Liver (tissue), 9 donors: ENCODE results near the gene H1-8. TPM values are rescaled to one million over a fixed set of nuclear protein-coding genes. Genes with fewer than 3 reads are reported as not detected.

Experiments
- DNase-seq: peaks from one replicate; pipeline ENCODE4 v3.0.0-alpha.2; 2017; ENCODE audit warnings: low spot score
- H3K27ac ChIP-seq, 2 donors: one replicate each; pipeline ENCODE4 v1.7.0; 2013; ENCODE audit warnings: inconsistent platforms in 2 of 2, low read length in 2 of 2, control low read depth in 1 of 2, low read depth in 1 of 2, mild to moderate bottlenecking in 1 of 2
- H3K27me3 ChIP-seq, 4 donors: one replicate each; pipeline versions ENCODE4 v1.6.1 to v1.7.0; 2013; ENCODE audit warnings: low read length in 3 of 4, inconsistent platforms in 1 of 4, mild to moderate bottlenecking in 1 of 4, moderate library complexity in 1 of 4; ENCODE audit not compliant: control insufficient read depth in 4 of 4, insufficient read depth in 4 of 4
- H3K36me3 ChIP-seq, 4 donors: one replicate each; pipeline versions ENCODE4 v1.6.1 to v1.7.0; 2013; ENCODE audit warnings: low read length in 3 of 4, mild to moderate bottlenecking in 3 of 4, low read depth in 1 of 4, moderate library complexity in 1 of 4; ENCODE audit not compliant: control insufficient read depth in 4 of 4, insufficient read depth in 3 of 4
- H3K4me1 ChIP-seq, 4 donors: one replicate each; pipeline versions ENCODE4 v1.6.1 to v1.7.0; 2013; ENCODE audit warnings: low read length in 3 of 4, mild to moderate bottlenecking in 3 of 4, moderate library complexity in 1 of 4; ENCODE audit not compliant: control insufficient read depth in 4 of 4, insufficient read depth in 4 of 4
- H3K4me3 ChIP-seq, 3 donors: one replicate each; pipeline versions ENCODE4 v1.6.1 to v1.7.0; 2013; ENCODE audit warnings: low read length in 3 of 3, control low read depth in 1 of 3, low read depth in 1 of 3, mild to moderate bottlenecking in 1 of 3
- H3K9ac ChIP-seq, 2 donors: one replicate each; pipeline ENCODE4 v1.7.0; 2013; ENCODE audit warnings: low read length in 2 of 2, mild to moderate bottlenecking in 2 of 2, moderate library complexity in 2 of 2, control low read depth in 1 of 2, low read depth in 1 of 2
- H3K9me3 ChIP-seq, 4 donors: one replicate each; pipeline versions ENCODE4 v1.6.1 to v1.7.0; 2013; ENCODE audit warnings: low read length in 3 of 4; ENCODE audit not compliant: control insufficient read depth in 4 of 4
- EGR1 ChIP-seq, 2 donors: IDR thresholded peaks; 2 replicates each; pipeline ENCODE4 v1.6.1; 2016 to 2018; ENCODE audit warnings: antibody characterized with exemption in 2 of 2, low read depth in 2 of 2
- FOXA1 ChIP-seq: IDR thresholded peaks from 2 replicates; pipeline ENCODE4 v1.6.1; 2016; ENCODE audit warnings: antibody characterized with exemption
- FOXA2 ChIP-seq: IDR thresholded peaks from 2 replicates; pipeline ENCODE4 v1.6.1; 2016; ENCODE audit warnings: antibody characterized with exemption
- GABPA ChIP-seq, 2 donors: IDR thresholded peaks in 1 of 2; conservative IDR thresholded peaks in 1 of 2; 2 replicates each; pipeline ENCODE4 v1.6.1; 2016; ENCODE audit warnings: antibody characterized with exemption in 2 of 2, mild to moderate bottlenecking in 1 of 2, moderate library complexity in 1 of 2
- HNF4A ChIP-seq, 2 donors: conservative IDR thresholded peaks; 2 replicates each; pipeline ENCODE4 v1.6.1; 2016; ENCODE audit warnings: antibody characterized with exemption in 2 of 2, mild to moderate bottlenecking in 2 of 2
- HNF4G ChIP-seq: IDR thresholded peaks from 2 replicates; pipeline ENCODE4 v1.6.1; 2016; ENCODE audit warnings: antibody characterized with exemption
- JUND ChIP-seq, 2 donors: IDR thresholded peaks; 2 replicates each; pipeline ENCODE4 v1.6.1; 2016; ENCODE audit warnings: antibody characterized with exemption in 2 of 2
- NR2F2 ChIP-seq: IDR thresholded peaks from 2 replicates; pipeline ENCODE4 v1.6.1; 2016; ENCODE audit warnings: antibody characterized with exemption
- REST ChIP-seq: IDR thresholded peaks from 2 replicates; pipeline ENCODE4 v1.6.1; 2016; ENCODE audit warnings: antibody characterized with exemption, mild to moderate bottlenecking
- RXRA ChIP-seq, 2 donors: IDR thresholded peaks; 2 replicates each; pipeline ENCODE4 v1.6.1; 2017 to 2018; ENCODE audit warnings: antibody characterized with exemption in 2 of 2, mild to moderate bottlenecking in 1 of 2
- SP1 ChIP-seq: IDR thresholded peaks from 2 replicates; pipeline ENCODE4 v1.6.1; 2018; ENCODE audit warnings: antibody characterized with exemption, mild to moderate bottlenecking
- TAF1 ChIP-seq: conservative IDR thresholded peaks from 2 replicates; pipeline ENCODE4 v1.6.1; 2016; ENCODE audit warnings: antibody characterized with exemption, mild to moderate bottlenecking
- YY1 ChIP-seq: IDR thresholded peaks from 2 replicates; pipeline ENCODE4 v1.6.1; 2016; ENCODE audit warnings: antibody characterized with exemption, mild to moderate bottlenecking
- WGBS: extraction: QIAGEN DNeasy Blood & Tissue Kit; methylation state at CpG from one replicate; pipeline ENCODE4 v1.1.7; 2013; 5-methylcytosine and 5-hydroxymethylcytosine counted together
- polyA plus RNA-seq, 2 donors: library from polyadenylated mRNA; stranded (reverse) in 1 of 2; unstranded in 1 of 2; fragments of 200-250 nt in 1 of 2; fragments of >200 nt in 1 of 2; fragmentation: Nextera tagmentation in 1 of 2; extraction: Ambion mirVana in 1 of 2; gene quantifications; one replicate each; pipeline versions ENCODE4 v1.2.1 to v1.2.3, GENCODE V29; 2013 to 2015
- total RNA-seq, 2 donors: library from RNA; depleted of rRNA; stranded (reverse); fragments of >200 nt; gene quantifications; one replicate each; pipeline ENCODE4 v1.2.3, GENCODE V29; 2014
- TF ChIP-seq, protein P1 (sequence below): IDR thresholded peaks from 2 replicates; pipeline ENCODE4 v1.6.1; 2016; ENCODE audit warnings: antibody characterized with exemption
- donor health status: healthy.
- donor health status: healthy.
- donor health status: healthy.
- donor health status: healthy.
- donor health status: healthy.

H1-8 gene
- total and polyA plus RNA-seq, 4 donors, result not detected

DNA sequence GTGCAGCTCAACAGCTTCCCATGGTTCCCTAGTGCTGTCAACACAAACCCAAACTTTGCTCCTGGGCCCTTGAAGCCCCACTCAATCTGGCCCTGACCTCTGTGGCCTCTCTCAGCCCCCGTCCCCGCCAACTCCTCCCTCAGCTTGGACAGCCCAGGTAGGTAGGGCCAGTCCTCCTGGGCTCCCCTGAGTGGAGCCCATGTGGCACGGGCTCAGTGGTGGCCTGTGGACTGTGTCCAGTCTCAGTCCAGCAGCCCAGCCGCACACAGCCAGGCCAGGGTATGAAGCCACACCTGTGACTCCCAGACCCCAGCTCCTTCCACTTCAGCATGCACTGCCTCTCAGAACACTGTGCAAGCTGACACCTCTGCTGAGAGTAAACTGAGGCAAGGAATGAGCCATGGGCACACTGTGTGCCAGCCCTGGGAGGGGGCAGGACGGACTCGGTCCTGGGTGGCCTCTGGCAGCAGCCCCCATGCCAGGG lies 52.0 kb downstream of the H1-8 start:
- peak overlapping the region in 1 of 2 donors; percentile 78 for H3K27ac ChIP-seq
- peaks cover 8 to 42% (median 25%) of the 10 kb centered on the region in 4 donors for H3K4me1 ChIP-seq
- 85% methylated on average over 6 of the region's 6 CpGs for WGBS
- H3K27me3 ChIP-seq, result no peaks in the 10 kb centered on the region
- DNase-seq, result no peak
- H3K9me3 ChIP-seq, result no peaks in the 10 kb centered on the region
- H3K4me3 ChIP-seq, result no peak overlapping the region
- no peak overlapping the region for H3K9ac ChIP-seq
- H3K36me3 ChIP-seq, result no peaks in the 10 kb centered on the region
- TF ChIP-seq REST (no peak), GABPA (IDR thresholded peaks at IDR 0.05 in 1 of 2, conservative IDR thresholded peaks at IDR 0.05 in 1 of 2) (no peak), SP1 (no peak), HNF4G (no peak), HNF4A (conservative IDR thresholded peaks at IDR 0.05) (no peak), FOXA1 (no peak), FOXA2 (no peak), EGR1 (IDR thresholded peaks at IDR 0.05; ENCODE audit: low read depth in 2 of 2) (no peak), JUND (IDR thresholded peaks at IDR 0.05) (no peak), RXRA (IDR thresholded peaks at IDR 0.05) (no peak), YY1 (no peak), TAF1 (no peak)
- TF ChIP-seq, protein P1, sequence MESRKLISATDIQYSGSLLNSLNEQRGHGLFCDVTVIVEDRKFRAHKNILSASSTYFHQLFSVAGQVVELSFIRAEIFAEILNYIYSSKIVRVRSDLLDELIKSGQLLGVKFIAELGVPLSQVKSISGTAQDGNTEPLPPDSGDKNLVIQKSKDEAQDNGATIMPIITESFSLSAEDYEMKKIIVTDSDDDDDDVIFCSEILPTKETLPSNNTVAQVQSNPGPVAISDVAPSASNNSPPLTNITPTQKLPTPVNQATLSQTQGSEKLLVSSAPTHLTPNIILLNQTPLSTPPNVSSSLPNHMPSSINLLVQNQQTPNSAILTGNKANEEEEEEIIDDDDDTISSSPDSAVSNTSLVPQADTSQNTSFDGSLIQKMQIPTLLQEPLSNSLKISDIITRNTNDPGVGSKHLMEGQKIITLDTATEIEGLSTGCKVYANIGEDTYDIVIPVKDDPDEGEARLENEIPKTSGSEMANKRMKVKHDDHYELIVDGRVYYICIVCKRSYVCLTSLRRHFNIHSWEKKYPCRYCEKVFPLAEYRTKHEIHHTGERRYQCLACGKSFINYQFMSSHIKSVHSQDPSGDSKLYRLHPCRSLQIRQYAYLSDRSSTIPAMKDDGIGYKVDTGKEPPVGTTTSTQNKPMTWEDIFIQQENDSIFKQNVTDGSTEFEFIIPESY, result no peak

DNA sequence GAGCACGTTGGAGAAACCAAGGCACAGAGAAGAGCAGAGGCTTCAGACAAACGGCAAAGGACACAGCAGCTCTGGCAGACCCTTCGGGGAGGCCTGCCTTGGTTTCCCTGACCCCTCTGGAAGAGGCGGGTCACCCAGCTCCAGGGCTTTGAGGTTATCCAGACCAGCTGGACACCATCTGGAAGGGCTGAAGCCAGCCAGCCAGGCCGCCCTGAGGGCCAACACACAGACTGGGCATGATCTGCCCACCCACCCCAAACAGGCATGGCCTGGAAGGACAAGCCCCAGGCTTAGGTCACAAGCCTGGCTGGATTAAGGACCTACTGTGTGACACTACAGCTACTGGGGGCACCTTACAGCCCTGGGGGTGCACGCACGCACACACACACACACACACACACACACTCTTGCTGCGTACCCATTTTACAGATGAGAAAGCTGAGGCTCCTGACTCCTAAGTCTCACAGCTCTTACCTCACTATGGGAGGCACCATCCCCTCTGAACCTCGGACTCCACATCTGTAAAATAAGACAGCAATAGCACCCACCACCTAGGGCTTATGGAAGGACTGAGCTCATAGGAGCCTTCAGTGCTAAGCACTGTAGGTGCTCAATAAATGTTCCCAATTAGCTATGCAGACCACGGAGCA lies 52.7 kb downstream of the H1-8 start:
- Histone ChIP-seq H3K9ac (no peak overlapping the region), H3K9me3 (no peaks in the 10 kb centered on the region), H3K36me3 (no peaks in the 10 kb centered on the region), H3K27ac (peak overlapping the region; percentile 75 to 78), H3K4me3 (no peak overlapping the region), H3K4me1 (peaks cover 8 to 44% (median 27%) of the 10 kb centered on the region in 4 donors), H3K27me3 (no peaks in the 10 kb centered on the region)
- DNase-seq, result no peak
- 77% methylated on average over 10 of the region's 10 CpGs for WGBS
- TF ChIP-seq NR2F2, result no peak
- TF ChIP-seq GABPA (IDR thresholded peaks at IDR 0.05 in 1 of 2, conservative IDR thresholded peaks at IDR 0.05 in 1 of 2), result no peak
- TF ChIP-seq, protein P1, result no peak
- no peak for TF ChIP-seq REST
- no peak for TF ChIP-seq SP1
- no peak for TF ChIP-seq TAF1
- TF ChIP-seq FOXA1, result no peak
- no peak for TF ChIP-seq HNF4G
- no peak for TF ChIP-seq JUND (IDR thresholded peaks at IDR 0.05)
- TF ChIP-seq RXRA (IDR thresholded peaks at IDR 0.05), result no peak
